ENCODE data around the gene PCF11. TPM values are rescaled to one million over a fixed set of nuclear protein-coding genes. Genes with fewer than 3 reads are reported as not detected.
"Not testable (repeated sequence)": the region's sequence is repeated elsewhere in the genome, so short reads cannot be mapped to it uniquely, and the experiment has no call there.

Gene PCF11
- total RNA-seq, 1 donor from 2014 or later, result 40.7 TPM

DNA sequence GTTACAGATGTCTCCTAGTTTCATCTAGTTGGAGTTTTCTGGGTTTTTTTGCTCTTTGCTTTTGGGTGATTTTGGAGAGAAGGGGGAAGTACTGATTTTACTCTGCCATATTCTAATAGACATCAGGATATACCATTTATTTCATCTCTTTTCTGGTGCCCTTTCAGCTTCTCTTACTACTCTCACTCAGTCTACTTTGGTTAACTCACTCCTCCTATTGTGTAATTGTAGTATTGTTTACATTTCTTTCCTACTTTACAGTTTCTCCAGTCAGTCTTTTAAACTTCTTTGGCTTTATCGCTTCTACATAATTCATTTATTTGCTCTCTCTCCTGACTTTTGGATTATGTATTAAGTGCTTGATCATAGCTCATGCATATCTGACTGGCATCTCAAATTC is 43.1 kb downstream of the PCF11 start:
- Histone ChIP-seq H3K27ac (ENCODE audit: low read depth, low read length) (no peak overlapping the region), H3K9me3 (ENCODE audit: insufficient read depth, low read depth, low read length) (no peaks in the 10 kb centered on the region), H2AFZ (ENCODE audit: low read depth, low read length) (no peak overlapping the region), H3K27me3 (ENCODE audit: insufficient read depth, low read length) (no peaks in the 10 kb centered on the region), H3K4me3 (ENCODE audit: insufficient read depth, low read depth, low read length) (no peak overlapping the region), H4K20me1 (ENCODE audit: insufficient read depth, low read length) (peaks cover 3% of the 10 kb centered on the region), H3K4me1 (ENCODE audit: insufficient read depth, low read length) (peaks cover 5% of the 10 kb centered on the region), H3K4me2 (ENCODE audit: low read length) (no peak overlapping the region), H3K9ac (ENCODE audit: low read length) (no peak overlapping the region), H3K79me2 (ENCODE audit: insufficient read depth, low read length) (peaks cover 19% of the 10 kb centered on the region), H3K36me3 (ENCODE audit: insufficient read depth, low read length) (no peaks in the 10 kb centered on the region)
- Mint-ChIP-seq H3K9me3 (ENCODE audit: unreplicated experiment) (no peaks in the 10 kb centered on the region), H3K4me3 (ENCODE audit: unreplicated experiment) (no peak overlapping the region), H3K36me3 (ENCODE audit: low read depth, unreplicated experiment) (peaks cover 6% of the 10 kb centered on the region), H3K27me3 (ENCODE audit: low read depth, unreplicated experiment) (no peaks in the 10 kb centered on the region), H3K4me1 (ENCODE audit: low read depth, unreplicated experiment) (peaks cover 14% of the 10 kb centered on the region), H3K27ac (ENCODE audit: unreplicated experiment) (no peak overlapping the region)
- DNase-seq (ENCODE audit: low read depth), result no peak
- no peak for FAIRE-seq
- TF ChIP-seq, protein P1, sequence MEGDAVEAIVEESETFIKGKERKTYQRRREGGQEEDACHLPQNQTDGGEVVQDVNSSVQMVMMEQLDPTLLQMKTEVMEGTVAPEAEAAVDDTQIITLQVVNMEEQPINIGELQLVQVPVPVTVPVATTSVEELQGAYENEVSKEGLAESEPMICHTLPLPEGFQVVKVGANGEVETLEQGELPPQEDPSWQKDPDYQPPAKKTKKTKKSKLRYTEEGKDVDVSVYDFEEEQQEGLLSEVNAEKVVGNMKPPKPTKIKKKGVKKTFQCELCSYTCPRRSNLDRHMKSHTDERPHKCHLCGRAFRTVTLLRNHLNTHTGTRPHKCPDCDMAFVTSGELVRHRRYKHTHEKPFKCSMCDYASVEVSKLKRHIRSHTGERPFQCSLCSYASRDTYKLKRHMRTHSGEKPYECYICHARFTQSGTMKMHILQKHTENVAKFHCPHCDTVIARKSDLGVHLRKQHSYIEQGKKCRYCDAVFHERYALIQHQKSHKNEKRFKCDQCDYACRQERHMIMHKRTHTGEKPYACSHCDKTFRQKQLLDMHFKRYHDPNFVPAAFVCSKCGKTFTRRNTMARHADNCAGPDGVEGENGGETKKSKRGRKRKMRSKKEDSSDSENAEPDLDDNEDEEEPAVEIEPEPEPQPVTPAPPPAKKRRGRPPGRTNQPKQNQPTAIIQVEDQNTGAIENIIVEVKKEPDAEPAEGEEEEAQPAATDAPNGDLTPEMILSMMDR (IDR thresholded peaks at IDR 0.05; ENCODE audit: insufficient read depth, low read depth, low read length), result no peak
- TF ChIP-seq EZH2 (IDR thresholded peaks at IDR 0.05; ENCODE audit: insufficient read depth, low read length), result no peak

DNA sequence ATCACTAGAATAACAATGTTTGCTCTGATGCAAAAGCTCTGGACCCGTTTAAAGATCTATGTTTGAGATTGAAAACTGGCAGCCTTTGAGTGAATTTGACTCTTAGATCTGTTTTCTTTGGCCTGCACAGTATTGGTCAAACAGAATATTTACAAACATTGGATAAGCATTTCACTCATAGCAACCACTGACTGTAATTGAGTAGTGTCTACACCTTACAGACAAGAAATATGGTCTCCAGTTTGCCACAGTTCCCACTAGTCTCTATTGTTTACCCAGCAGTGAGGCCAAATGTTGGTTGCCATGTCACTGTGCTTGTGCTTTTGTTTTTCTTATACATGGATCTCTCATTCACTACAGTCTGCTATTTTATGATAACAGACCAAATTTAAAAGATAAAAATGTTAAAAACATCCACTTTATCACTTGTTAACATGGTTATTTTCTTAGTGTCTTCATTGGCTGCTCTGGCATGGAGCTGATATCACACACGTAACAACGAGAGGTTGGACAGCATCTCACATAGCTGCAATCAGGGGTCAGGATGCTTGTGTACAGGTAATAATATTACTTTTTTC is 48.8 kb downstream of the PCF11 start:
- Mint-ChIP-seq H3K4me3 (ENCODE audit: unreplicated experiment) (no peak overlapping the region), H3K4me1 (ENCODE audit: low read depth, unreplicated experiment) (no peaks in the 10 kb centered on the region), H3K36me3 (ENCODE audit: low read depth, unreplicated experiment) (peaks cover 13% of the 10 kb centered on the region), H3K9me3 (ENCODE audit: unreplicated experiment) (no peaks in the 10 kb centered on the region), H3K27me3 (ENCODE audit: low read depth, unreplicated experiment) (no peaks in the 10 kb centered on the region), H3K27ac (ENCODE audit: unreplicated experiment) (no peak overlapping the region)
- no peaks in the 10 kb centered on the region for H3K9me3 ChIP-seq (ENCODE audit: insufficient read depth, low read depth, low read length)
- no peak overlapping the region for H3K27ac ChIP-seq (ENCODE audit: low read depth, low read length)
- no peaks in the 10 kb centered on the region for H3K27me3 ChIP-seq (ENCODE audit: insufficient read depth, low read length)
- FAIRE-seq (no peak), DNase-seq (ENCODE audit: low read depth) (no peak)
- no peak overlapping the region for H3K9ac ChIP-seq (ENCODE audit: low read length)
- H3K79me2 ChIP-seq (ENCODE audit: insufficient read depth, low read length), result no peaks in the 10 kb centered on the region
- no peak overlapping the region for H3K4me2 ChIP-seq (ENCODE audit: low read length)
- TF ChIP-seq, protein P1 (IDR thresholded peaks at IDR 0.05; ENCODE audit: insufficient read depth, low read depth, low read length), result no peak
- TF ChIP-seq EZH2 (IDR thresholded peaks at IDR 0.05; ENCODE audit: insufficient read depth, low read length), result no peak
- no peak overlapping the region for H3K4me3 ChIP-seq (ENCODE audit: insufficient read depth, low read depth, low read length)
- H4K20me1 ChIP-seq (ENCODE audit: insufficient read depth, low read length), result no peaks in the 10 kb centered on the region
- H3K4me1 ChIP-seq (ENCODE audit: insufficient read depth, low read length), result no peaks in the 10 kb centered on the region
- H3K36me3 ChIP-seq (ENCODE audit: insufficient read depth, low read length), result no peaks in the 10 kb centered on the region
- H2AFZ ChIP-seq (ENCODE audit: low read depth, low read length), result no peak overlapping the region

DNA sequence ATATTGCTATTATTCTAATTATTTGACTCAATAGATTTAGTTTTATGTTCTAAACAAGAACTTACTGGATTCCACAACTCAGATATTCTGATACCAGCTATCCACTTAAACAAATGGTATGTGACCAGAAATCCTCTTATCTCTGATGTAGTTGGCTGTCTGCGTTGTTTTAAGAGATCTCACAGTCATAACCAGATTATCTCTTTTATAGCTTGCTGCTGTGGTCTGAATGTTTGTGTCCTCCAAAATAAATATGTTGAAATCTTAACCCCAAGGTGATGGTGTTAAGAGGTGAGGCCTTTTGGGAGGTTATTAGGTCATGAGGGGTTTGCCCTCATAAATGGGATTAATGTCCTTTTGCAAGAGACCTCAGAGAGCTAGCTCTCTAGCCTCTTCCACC is 49.3 kb downstream of the PCF11 start:
- Histone ChIP-seq H3K27ac (ENCODE audit: low read depth, low read length) (no peak overlapping the region), H3K79me2 (ENCODE audit: insufficient read depth, low read length) (no peaks in the 10 kb centered on the region), H4K20me1 (ENCODE audit: insufficient read depth, low read length) (no peaks in the 10 kb centered on the region), H3K4me2 (ENCODE audit: low read length) (no peak overlapping the region), H3K9me3 (ENCODE audit: insufficient read depth, low read depth, low read length) (no peaks in the 10 kb centered on the region), H2AFZ (ENCODE audit: low read depth, low read length) (no peak overlapping the region), H3K4me3 (ENCODE audit: insufficient read depth, low read depth, low read length) (no peak overlapping the region), H3K9ac (ENCODE audit: low read length) (no peak overlapping the region), H3K27me3 (ENCODE audit: insufficient read depth, low read length) (no peaks in the 10 kb centered on the region), H3K36me3 (ENCODE audit: insufficient read depth, low read length) (no peaks in the 10 kb centered on the region), H3K4me1 (ENCODE audit: insufficient read depth, low read length) (no peaks in the 10 kb centered on the region)
- no peaks in the 10 kb centered on the region for H3K4me1 Mint-ChIP-seq (ENCODE audit: low read depth, unreplicated experiment)
- H3K27ac Mint-ChIP-seq (ENCODE audit: unreplicated experiment), result no peak overlapping the region
- no peaks in the 10 kb centered on the region for H3K9me3 Mint-ChIP-seq (ENCODE audit: unreplicated experiment)
- FAIRE-seq, result no peak
- peaks cover 11% of the 10 kb centered on the region for H3K36me3 Mint-ChIP-seq (ENCODE audit: low read depth, unreplicated experiment)
- TF ChIP-seq EZH2 (IDR thresholded peaks at IDR 0.05; ENCODE audit: insufficient read depth, low read length), result no peak
- TF ChIP-seq, protein P1 (IDR thresholded peaks at IDR 0.05; ENCODE audit: insufficient read depth, low read depth, low read length), result no peak
- H3K4me3 Mint-ChIP-seq (ENCODE audit: unreplicated experiment), result no peak overlapping the region
- DNase-seq (ENCODE audit: low read depth), result no peak
- H3K27me3 Mint-ChIP-seq (ENCODE audit: low read depth, unreplicated experiment), result no peaks in the 10 kb centered on the region

DNA sequence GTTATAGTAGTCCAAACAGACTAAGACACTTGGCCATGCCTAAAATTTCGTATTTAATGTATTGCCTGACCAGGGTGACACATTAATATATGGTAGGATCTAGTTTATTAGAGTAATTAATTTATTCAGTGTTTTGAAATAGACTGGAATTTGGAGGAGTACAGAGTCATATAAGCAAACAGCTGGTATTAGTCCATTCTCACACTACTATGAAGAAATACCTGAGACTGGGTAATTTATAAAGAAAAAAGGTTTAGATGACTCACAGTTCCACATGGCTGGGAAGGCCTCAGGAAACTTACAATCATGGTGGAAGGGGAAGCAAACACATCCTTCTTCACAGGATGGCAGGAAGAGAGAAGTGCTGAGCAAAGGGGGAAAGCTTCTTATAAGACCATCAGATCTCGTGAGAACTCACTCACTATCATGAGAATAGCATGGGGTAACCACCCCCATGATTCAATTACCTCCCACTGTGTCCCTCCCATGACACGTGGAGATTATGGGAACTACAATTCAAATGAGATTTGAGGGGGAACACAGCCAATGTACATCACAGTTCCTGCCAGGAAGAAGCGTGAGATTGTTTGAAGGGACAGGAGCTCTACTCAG is 49.9 kb downstream of the PCF11 start:
- not testable (repeated sequence) for H3K27me3 Mint-ChIP-seq (ENCODE audit: low read depth, unreplicated experiment); H3K27ac Mint-ChIP-seq (ENCODE audit: unreplicated experiment); H3K4me3 Mint-ChIP-seq (ENCODE audit: unreplicated experiment); FAIRE-seq; H4K20me1 ChIP-seq (ENCODE audit: insufficient read depth, low read length); H3K4me3 ChIP-seq (ENCODE audit: insufficient read depth, low read depth, low read length); H3K9me3 ChIP-seq (ENCODE audit: insufficient read depth, low read depth, low read length); H2AFZ ChIP-seq (ENCODE audit: low read depth, low read length); H3K27me3 ChIP-seq (ENCODE audit: insufficient read depth, low read length); H3K36me3 ChIP-seq (ENCODE audit: insufficient read depth, low read length); DNase-seq (ENCODE audit: low read depth); H3K9ac ChIP-seq (ENCODE audit: low read length); H3K27ac ChIP-seq (ENCODE audit: low read depth, low read length); H3K4me1 ChIP-seq (ENCODE audit: insufficient read depth, low read length); H3K4me1 Mint-ChIP-seq (ENCODE audit: low read depth, unreplicated experiment); H3K4me2 ChIP-seq (ENCODE audit: low read length); H3K79me2 ChIP-seq (ENCODE audit: insufficient read depth, low read length); H3K9me3 Mint-ChIP-seq (ENCODE audit: unreplicated experiment)
- peaks cover 15% of the 10 kb centered on the region for H3K36me3 Mint-ChIP-seq (ENCODE audit: low read depth, unreplicated experiment)

All from astrocyte (in vitro differentiated cells and primary cell).